Heart left ventricle (tissue), 16 donors: ENCODE measurements around the gene PRKG1. TPM values are rescaled to one million over a fixed set of nuclear protein-coding genes. Genes with fewer than 3 reads are reported as not detected.

Source experiments
- ATAC-seq, 4 donors: fragments of 200-7000 bp; cut with Tn5 transposase; one replicate each; pipeline ENCODE4 v1.9.1; 2020 to 2022; ENCODE audit warnings: moderate library complexity in 4 of 4, mild to moderate bottlenecking in 3 of 4, moderate number of reproducible peaks in 1 of 4
- DNase-seq, 5 donors: peaks; one replicate each; pipeline ENCODE4 v3.0.0-alpha.2; 2020
- H3K27ac ChIP-seq, 12 donors: fragments of 200-600 bp; sonication (generic) in 4 of 12; one replicate each; pipeline versions ENCODE4 v1.5.0 to v1.8.0; 2016 to 2022; ENCODE audit warnings: mild to moderate bottlenecking in 2 of 12
- H3K27me3 ChIP-seq, 9 donors: fragments of 200-600 bp; sonication (generic) in 2 of 9; one replicate each; pipeline versions ENCODE4 v1.5.1 to v1.8.0; 2016 to 2022; ENCODE audit warnings: mild to moderate bottlenecking in 3 of 9
- H3K36me3 ChIP-seq, 9 donors: fragments of 200-600 bp; sonication (generic) in 2 of 9; one replicate each; pipeline versions ENCODE4 v1.5.0 to v1.8.0; 2018 to 2022; ENCODE audit warnings: mild to moderate bottlenecking in 2 of 9
- H3K4me1 ChIP-seq, 12 donors: fragments of 200-600 bp; sonication (generic) in 4 of 12; one replicate each; pipeline versions ENCODE4 v1.5.0 to v1.8.0; 2016 to 2022; ENCODE audit warnings: mild to moderate bottlenecking in 3 of 12
- H3K4me3 ChIP-seq, 12 donors: fragments of 200-600 bp; sonication (generic) in 4 of 12; one replicate each; pipeline versions ENCODE4 v1.5.0 to v1.8.0; 2017 to 2022; ENCODE audit warnings: mild to moderate bottlenecking in 9 of 12, moderate library complexity in 4 of 12
- H3K9me3 ChIP-seq, 12 donors: fragments of 200-600 bp; sonication (generic) in 4 of 12; one replicate each; pipeline versions ENCODE4 v1.5.0 to v1.8.0; 2016 to 2022; ENCODE audit warnings: mild to moderate bottlenecking in 1 of 12
- CTCF ChIP-seq, 12 donors: fragments of 200-600 bp; sonication (generic) in 4 of 12; IDR thresholded peaks; one replicate each; pipeline versions ENCODE4 v1.5.0 to v1.8.0; 2018 to 2022; ENCODE audit warnings: antibody characterized with exemption in 12 of 12, mild to moderate bottlenecking in 5 of 12
- POLR2A ChIP-seq, 2 donors: fragments of 450-650 bp; IDR thresholded peaks; one replicate each; pipeline ENCODE4 v1.6.1; 2017; ENCODE audit warnings: antibody characterized with exemption in 2 of 2, mild to moderate bottlenecking in 2 of 2, moderate library complexity in 2 of 2
- WGBS, 4 donors: extraction: QIAGEN DNeasy Blood & Tissue Kit in 2 of 4; methylation state at CpG; one replicate each; pipeline versions ENCODE4 v1.1.5 to v1.1.7; 2013 to 2018; 5-methylcytosine and 5-hydroxymethylcytosine counted together
- intact Hi-C, 10 donors: fragments of 100-400 bp; cut with DNase I; formaldehyde crosslinking; loops; one replicate each; pipeline versions ENCODE4 v1.11.1 to v1.14.2; 2022
- polyA plus RNA-seq, 2 donors: library from polyadenylated mRNA; stranded (reverse); fragments of 200-250 nt; gene quantifications; one replicate each; pipeline ENCODE4 v1.2.3, GENCODE V29; 2013
- total RNA-seq, 9 donors: library from RNA; depleted of rRNA in 2 of 9; stranded (reverse); fragments of >200 nt in 2 of 9; fragmentation: NEBNext Ultra II Directional in 3 of 9; extraction: Animal tissue kit (Norgen Biotek cat#: 25700) in 3 of 9; gene quantifications; one replicate each; pipeline versions ENCODE4 v1.1.0 to v1.2.4, GENCODE V29; 2016 to 2023
- donor health status: ischemic (EF 13 %, LVEDD 7.1; RV severe dilation, severe dysfunction).
- donor health status: healthy with polysubstance abuse.
- donor health status: DM: no; HTN: yes; CAD: no.
- donor health status: DM: no; HTN: no; CAD: no.
- donor health status: ischemic (EF 25% LVEDD 6.9; RV normal size, moderate dysfunction).
- donor health status: ischemic (EF 25% LVEDD 5.7; RV mildly dilated, moderate dysfunction).
- donor health status: healthy.
- donor health status: DM: yes; HTN: yes; CAD: no.
- donor health status: ischemic (EF 35%, LVEDD 5.7; RV mildly dilated, moderate dysfunction).
- donor health status: nonischemic (EF 11% LVEDD 7.7; RV severe dilation, severe dysfunction).
- donor health status: DM: yes; HTN: yes; CAD: no.
- donor health status: PGD.
- donor health status: ischemic (EF 29% LVEDD 5.4; RV normal size, mild dysfunction).
- donor health status: nonischemic (EF 23%, LVEDD 6.1; RV moderate dilation, normal function).

Gene PRKG1
- total and polyA plus RNA-seq, 11 donors: 5.5 to 37.3 (median 29.3) TPM

GRCh38 chr10:51343391-51343790, 269.1 kb downstream of the PRKG1 start:
- Histone ChIP-seq H3K4me3 (no peak overlapping the region), H3K27me3 (no peaks in the 10 kb centered on the region)
- 84 to 91% (median 85%) methylated on average over 1 of the region's 1 CpG for WGBS, 4 donors

GRCh38 chr10:51344371-51344770, 270.1 kb downstream of the PRKG1 start:
- H3K4me1 ChIP-seq: peaks cover 0 to 6% (median 0%) of the 10 kb centered on the region in 12 donors
- H3K27me3 ChIP-seq: no peaks in the 10 kb centered on the region
- H3K4me3 ChIP-seq: no peak overlapping the region
- TF ChIP-seq POLR2A (IDR thresholded peaks at IDR 0.05): no peak
- no peak for TF ChIP-seq CTCF (IDR thresholded peaks at IDR 0.05)
- intact Hi-C loops: no loop called here
- DNase-seq (no peak), ATAC-seq (no peak)
- no peaks in the 10 kb centered on the region for H3K9me3 ChIP-seq
- no peak overlapping the region for H3K27ac ChIP-seq
- WGBS, 4 donors: 57 to 78% (median 64%) methylated on average over 1 of the region's 1 CpG
- H3K36me3 ChIP-seq: no peaks in the 10 kb centered on the region

More at GRCh38 chr10:51343391-51343790, 269.1 kb downstream of the PRKG1 start:
- ATAC-seq: no peak
- Histone ChIP-seq H3K4me1 (peaks cover 0 to 6% (median 0%) of the 10 kb centered on the region in 12 donors), H3K36me3 (no peaks in the 10 kb centered on the region), H3K9me3 (no peaks in the 10 kb centered on the region), H3K27ac (no peak overlapping the region)
- intact Hi-C loops: no loop called here
- no peak for DNase-seq
- no peak for TF ChIP-seq CTCF (IDR thresholded peaks at IDR 0.05)
- no peak for TF ChIP-seq POLR2A (IDR thresholded peaks at IDR 0.05)

- intact Hi-C loops: no loop called here
- no peaks in the 10 kb centered on the region for H3K27me3 ChIP-seq
- H3K27ac ChIP-seq: no peak overlapping the region
- peaks cover 0 to 10% (median 0%) of the 10 kb centered on the region in 12 donors for H3K9me3 ChIP-seq
- ATAC-seq (no peak), DNase-seq (no peak)
- H3K36me3 ChIP-seq: no peaks in the 10 kb centered on the region
- H3K4me3 ChIP-seq: no peak overlapping the region
- WGBS, 4 donors: 85 to 90% (median 88%) methylated on average over 4 of the region's 4 CpGs
- TF ChIP-seq CTCF (IDR thresholded peaks at IDR 0.05) (no peak), POLR2A (IDR thresholded peaks at IDR 0.05) (no peak)
- H3K4me1 ChIP-seq: no peaks in the 10 kb centered on the region
Measured at GRCh38 chr10:51348622-51349021, 274.3 kb downstream of the PRKG1 start.

GRCh38 chr10:51357170-51357569, 282.9 kb downstream of the PRKG1 start:
- DNase-seq: no peak
- H3K36me3 ChIP-seq: no peaks in the 10 kb centered on the region
- intact Hi-C loops: no loop called here
- H3K4me1 ChIP-seq: peaks cover 0 to 5% (median 0%) of the 10 kb centered on the region in 12 donors
- ATAC-seq: no peak
- no peak overlapping the region for H3K27ac ChIP-seq
- 82 to 91% (median 88%) methylated on average over 2 of the region's 2 CpGs for WGBS, 4 donors
- H3K4me3 ChIP-seq: no peak overlapping the region
- no peaks in the 10 kb centered on the region for H3K27me3 ChIP-seq
- peaks cover 0 to 2% (median 0%) of the 10 kb centered on the region in 12 donors for H3K9me3 ChIP-seq
- TF ChIP-seq CTCF (IDR thresholded peaks at IDR 0.05) (no peak), POLR2A (IDR thresholded peaks at IDR 0.05) (no peak)
